B cell (primary cell): ENCODE data around the gene SLCO3A1. TPM values are rescaled to one million over a fixed set of nuclear protein-coding genes. Genes with fewer than 3 reads are reported as not detected.

Source experiments
- ATAC-seq: fragments of 200-7000 bp; cut with Tn5 transposase; one replicate; pipeline ENCODE4 v1.10.0; 2021; ENCODE audit warnings: low read depth, mild to moderate bottlenecking, moderate number of reproducible peaks, moderate library complexity
- CTCF ChIA-PET: fragments of 350-600 bp; sonication (Branson Sonifier 250); formaldehyde crosslinking; loops from one replicate; lab custom pipeline; 2021; ENCODE audit warnings: antibody characterized with exemption, inconsistent platforms; lab: Charles Lee
- POLR2A ChIA-PET: fragments of 350-600 bp; sonication (Branson Sonifier 250); formaldehyde crosslinking; loops from one replicate; lab custom pipeline; 2021; ENCODE audit warnings: antibody characterized with exemption; lab: Charles Lee
- DNase-seq: peaks from one replicate; pipeline ENCODE4 v3.0.0; 2013
- H2AFZ ChIP-seq: 2 replicates; pipeline ENCODE4 v1.6.1; 2012; ENCODE audit warnings: mild to moderate bottlenecking, low read depth, low read length; ENCODE audit not compliant: insufficient read depth, poor library complexity, severe bottlenecking
- H3K27ac ChIP-seq, 2 donors: 1 replicate in 1 of 2; 2 replicates in 1 of 2; pipeline ENCODE4 v1.5.1; 2012 to 2013; ENCODE audit warnings: low read length in 2 of 2, mild to moderate bottlenecking in 2 of 2, moderate library complexity in 1 of 2
- H3K27me3 ChIP-seq, 4 experiments: fragments of 200-600 bp in 1 of 4; sonication (generic) in 1 of 4; replicated peaks in 1 of 4; 1 replicate in 2 of 4; 2 replicates in 2 of 4; pipeline versions ENCODE4 v1.6.1 to v1.7.0; 2013 to 2016; ENCODE audit warnings: low read length in 3 of 4, mild to moderate bottlenecking in 2 of 4, mixed read lengths in 1 of 4, moderate library complexity in 1 of 4; ENCODE audit not compliant: insufficient read depth in 4 of 4, control insufficient read depth in 3 of 4; ENCODE audit errors: control extremely low read depth in 1 of 4
- H3K36me3 ChIP-seq, 2 experiments: replicated peaks in 1 of 2; 1 replicate in 1 of 2; 2 replicates in 1 of 2; pipeline versions ENCODE4 v1.6.1 to v1.7.1; 2013; ENCODE audit warnings: low read length in 1 of 2; ENCODE audit not compliant: insufficient read depth in 2 of 2, control insufficient read depth in 1 of 2; ENCODE audit errors: control extremely low read depth in 1 of 2, extremely low read depth in 1 of 2
- H3K4me1 ChIP-seq, 2 donors: fragments of 200-600 bp in 1 of 2; sonication (generic) in 1 of 2; 1 replicate in 1 of 2; 2 replicates in 1 of 2; pipeline versions ENCODE4 v1.5.1 to v1.6.1; 2013 to 2017; ENCODE audit warnings: low read length in 2 of 2; ENCODE audit not compliant: control insufficient read depth in 2 of 2, insufficient read depth in 2 of 2
- H3K4me2 ChIP-seq: replicated peaks from 2 replicates; pipeline ENCODE3; 2012; ENCODE audit warnings: mild to moderate bottlenecking, low read depth, low read length; ENCODE audit not compliant: poor library complexity, severe bottlenecking
- H3K4me3 ChIP-seq, 5 experiments: fragments of 200-600 bp in 1 of 5; sonication (generic) in 1 of 5; 1 replicate in 3 of 5; 2 replicates in 2 of 5; pipeline versions ENCODE4 v1.5.1 to v1.7.0; 2011 to 2016; ENCODE audit warnings: low read length in 4 of 5, mild to moderate bottlenecking in 4 of 5, low read depth in 2 of 5, control low read depth in 1 of 5, moderate library complexity in 1 of 5; ENCODE audit not compliant: insufficient read depth in 1 of 5; ENCODE audit errors: control extremely low read depth in 1 of 5, extremely low read depth in 1 of 5
- H3K79me2 ChIP-seq: fragments of 200-600 bp; sonication (generic); one replicate; pipeline ENCODE4 v1.6.0; 2016; ENCODE audit warnings: low read length; ENCODE audit not compliant: control insufficient read depth, insufficient read depth
- H3K9ac ChIP-seq: fragments of 200-600 bp; sonication (generic); 2 replicates; pipeline ENCODE4 v1.6.1; 2017; ENCODE audit warnings: mild to moderate bottlenecking, low read length, moderate library complexity
- H3K9me3 ChIP-seq, 3 donors: one replicate each; pipeline versions ENCODE4 v1.6.1 to v1.7.1; 2013; ENCODE audit warnings: low read length in 2 of 3; ENCODE audit not compliant: control insufficient read depth in 2 of 3, insufficient read depth in 1 of 3; ENCODE audit errors: control extremely low read depth in 1 of 3
- H4K20me1 ChIP-seq: 2 replicates; pipeline ENCODE4 v1.6.0; 2012; ENCODE audit warnings: mild to moderate bottlenecking, low read length; ENCODE audit not compliant: insufficient read depth, control insufficient read depth, poor library complexity, severe bottlenecking
- H3K27ac Mint-ChIP-seq: one replicate; pipeline ENCODE4 v1.8.0; 2021; ENCODE audit warnings: mixed read lengths
- H3K27me3 Mint-ChIP-seq: one replicate; pipeline ENCODE4 v1.8.0; 2021; ENCODE audit warnings: mixed read lengths
- H3K4me1 Mint-ChIP-seq: one replicate; pipeline ENCODE4 v1.8.0; 2021; ENCODE audit warnings: mixed read lengths
- H3K4me3 Mint-ChIP-seq: one replicate; pipeline ENCODE4 v1.8.0; 2021; ENCODE audit warnings: mixed read lengths
- H3K9me3 Mint-ChIP-seq: one replicate; pipeline ENCODE4 v1.8.0; 2022; ENCODE audit warnings: mixed read lengths; ENCODE audit not compliant: insufficient read depth
- EZH2 ChIP-seq: IDR thresholded peaks from 2 replicates; pipeline ENCODE4 v1.6.1; 2012; ENCODE audit warnings: borderline replicate concordance, low read depth, mild to moderate bottlenecking, moderate library complexity, low read length; ENCODE audit not compliant: insufficient read depth, poor library complexity, severe bottlenecking
- WGBS: methylation state at CpG from one replicate; pipeline ENCODE4 v1.1.5; 2013; ENCODE audit warnings: missing lambda C conversion rate; ENCODE audit not compliant: insufficient coverage; 5-methylcytosine and 5-hydroxymethylcytosine counted together
- intact Hi-C: fragments of 100-400 bp; cut with micrococcal nuclease; formaldehyde crosslinking; loops from one replicate; pipeline ENCODE4 v1.10.0; 2022
- polyA plus RNA-seq: library from polyadenylated mRNA; depleted of rRNA; stranded (reverse); fragments of >200 nt; gene quantifications from 2 replicates; pipeline ENCODE4 v1.2.3, GENCODE V29; 2012
- total RNA-seq, 2 donors: library from RNA; stranded (reverse); fragments of 120-200 nt in 1 of 2; gene quantifications; 1 replicate in 1 of 2; 2 replicates in 1 of 2; pipeline versions ENCODE4 v1.2.3 to v1.2.4, GENCODE V29; 2013 to 2022
- TF ChIP-seq, protein P1 (sequence below): fragments of 200-600 bp; IDR thresholded peaks from one replicate; pipeline ENCODE4 v1.8.0; 2022; ENCODE audit warnings: antibody characterized with exemption, mild to moderate bottlenecking

The SLCO3A1 gene
- total and polyA plus RNA-seq, 2 donors (not counting 1 experiment from before 2014, with no cell fraction given) = 0.99 to 2.3 TPM

DNA sequence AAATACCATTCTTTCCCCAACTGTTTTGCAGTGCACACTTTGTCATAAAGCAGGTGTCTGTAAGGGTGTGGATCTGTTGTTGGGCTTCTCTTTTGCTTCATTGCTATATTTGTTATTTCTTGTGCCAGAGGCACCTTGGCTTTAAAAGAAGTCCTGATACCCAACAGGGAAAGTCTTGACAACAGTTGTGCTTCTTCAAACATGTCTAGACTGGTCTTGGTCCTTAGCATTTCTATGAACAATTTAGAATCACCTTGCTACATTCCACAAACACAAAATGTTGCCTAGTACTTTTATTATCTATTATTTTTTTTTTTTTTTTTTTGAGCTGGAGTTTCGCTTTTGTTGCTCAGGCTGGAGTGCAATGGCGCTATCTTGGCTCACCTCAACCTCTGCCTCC, 233.7 kb downstream of the SLCO3A1 start:
- no peak overlapping the region for H3K4me3 Mint-ChIP-seq
- TF ChIP-seq EZH2 = no peak
- TF ChIP-seq, protein P1, sequence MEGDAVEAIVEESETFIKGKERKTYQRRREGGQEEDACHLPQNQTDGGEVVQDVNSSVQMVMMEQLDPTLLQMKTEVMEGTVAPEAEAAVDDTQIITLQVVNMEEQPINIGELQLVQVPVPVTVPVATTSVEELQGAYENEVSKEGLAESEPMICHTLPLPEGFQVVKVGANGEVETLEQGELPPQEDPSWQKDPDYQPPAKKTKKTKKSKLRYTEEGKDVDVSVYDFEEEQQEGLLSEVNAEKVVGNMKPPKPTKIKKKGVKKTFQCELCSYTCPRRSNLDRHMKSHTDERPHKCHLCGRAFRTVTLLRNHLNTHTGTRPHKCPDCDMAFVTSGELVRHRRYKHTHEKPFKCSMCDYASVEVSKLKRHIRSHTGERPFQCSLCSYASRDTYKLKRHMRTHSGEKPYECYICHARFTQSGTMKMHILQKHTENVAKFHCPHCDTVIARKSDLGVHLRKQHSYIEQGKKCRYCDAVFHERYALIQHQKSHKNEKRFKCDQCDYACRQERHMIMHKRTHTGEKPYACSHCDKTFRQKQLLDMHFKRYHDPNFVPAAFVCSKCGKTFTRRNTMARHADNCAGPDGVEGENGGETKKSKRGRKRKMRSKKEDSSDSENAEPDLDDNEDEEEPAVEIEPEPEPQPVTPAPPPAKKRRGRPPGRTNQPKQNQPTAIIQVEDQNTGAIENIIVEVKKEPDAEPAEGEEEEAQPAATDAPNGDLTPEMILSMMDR = no peak
- H3K4me3 ChIP-seq = no peak overlapping the region
- intact Hi-C loops = no loop called here
- H3K27ac ChIP-seq = no peak overlapping the region
- no peak overlapping the region for H3K27ac Mint-ChIP-seq
- H3K9me3 Mint-ChIP-seq = no peaks in the 10 kb centered on the region
- H3K9me3 ChIP-seq = no peaks in the 10 kb centered on the region
- 100% methylated on average over 2 of the region's 2 CpGs for WGBS
- H3K4me2 ChIP-seq = no peak overlapping the region
- no peak overlapping the region for H2AFZ ChIP-seq
- no peak for DNase-seq
- CTCF ChIA-PET = no interaction called here
- H3K79me2 ChIP-seq = no peaks in the 10 kb centered on the region
- no peaks in the 10 kb centered on the region for H4K20me1 ChIP-seq
- H3K27me3 ChIP-seq = no peaks in the 10 kb centered on the region
- H3K4me1 ChIP-seq = no peaks in the 10 kb centered on the region
- H3K4me1 Mint-ChIP-seq = no peaks in the 10 kb centered on the region
- no peaks in the 10 kb centered on the region for H3K27me3 Mint-ChIP-seq
- POLR2A ChIA-PET = no interaction called here
- ATAC-seq = no peak
- H3K36me3 ChIP-seq = no peaks in the 10 kb centered on the region
- H3K9ac ChIP-seq = no peak overlapping the region

DNA sequence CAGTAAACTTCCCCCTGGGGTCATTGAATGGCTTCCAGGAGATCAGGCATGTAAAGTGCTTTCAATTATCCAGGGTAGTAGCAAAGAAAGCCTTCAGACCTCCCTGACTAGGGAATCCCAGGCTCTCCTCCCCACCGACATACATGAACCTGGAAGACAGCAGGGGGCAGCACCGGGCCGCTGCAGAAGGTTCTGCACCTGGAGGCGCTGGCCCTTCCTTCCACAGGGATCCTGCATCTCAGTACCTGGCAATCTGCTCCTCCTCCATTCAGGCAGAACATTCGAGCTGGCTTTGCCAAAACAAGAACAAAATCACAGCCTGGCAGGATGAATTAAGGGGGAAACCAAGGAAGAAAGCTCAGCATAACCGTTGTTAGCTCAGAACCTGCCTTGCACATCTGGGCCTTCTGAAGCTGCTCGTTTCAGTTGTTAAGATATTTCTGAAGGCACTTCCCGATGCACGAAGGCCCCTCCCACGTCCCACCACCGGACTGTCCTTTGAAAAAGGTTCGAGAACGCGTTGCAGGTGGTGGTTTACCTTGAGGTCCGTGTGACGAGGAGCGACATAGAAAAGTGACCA, 237.7 kb downstream of the SLCO3A1 start:
- Histone ChIP-seq H3K9me3 (no peaks in the 10 kb centered on the region), H3K79me2 (no peaks in the 10 kb centered on the region), H3K27ac (no peak overlapping the region), H3K4me3 (no peak overlapping the region), H3K27me3 (no peaks in the 10 kb centered on the region), H2AFZ (no peak overlapping the region), H3K36me3 (no peaks in the 10 kb centered on the region), H3K9ac (no peak overlapping the region), H3K4me1 (peaks cover 5 to 9% of the 10 kb centered on the region in 2 donors), H4K20me1 (no peaks in the 10 kb centered on the region), H3K4me2 (no peak overlapping the region)
- TF ChIP-seq, protein P1 = no peak
- TF ChIP-seq EZH2 = no peak
- intact Hi-C loops = no loop called here
- Mint-ChIP-seq H3K27me3 (no peaks in the 10 kb centered on the region), H3K27ac (no peak overlapping the region), H3K9me3 (no peaks in the 10 kb centered on the region), H3K4me1 (peaks cover 9% of the 10 kb centered on the region), H3K4me3 (no peak overlapping the region)
- ATAC-seq (no peak), DNase-seq (no peak)
- WGBS = 88% methylated on average over 17 of the region's 17 CpGs
- ChIA-PET POLR2A (no interaction called here), CTCF (interaction anchor here (0.8 to 1.8 kb wide), 2 partner anchors 8 to 623 kb away, joined by 3 to 8 read pairs; no protein-coding TSS in a partner anchor)
